BLaER1 treated with 17β-estradiol and CSF1 and Interleukin-3, amounts not matched to agents 10 nM and 100 nM (cell line): ENCODE results near the gene ZNF19.

Experiments used
- H3K27ac ChIP-seq, 11 experiments: shearing (Covaris generic); formaldehyde crosslinking; 2 replicates each; pipeline ENCODE4 v1.8.1; 2022
- H3K27me3 ChIP-seq, 11 experiments: shearing (Covaris generic); formaldehyde crosslinking; 2 replicates each; pipeline ENCODE4 v1.8.1; 2022
- H3K36me3 ChIP-seq, 11 experiments: shearing (Covaris generic); formaldehyde crosslinking; 2 replicates each; pipeline ENCODE4 v1.8.1; 2022
- H3K4me1 ChIP-seq, 10 experiments: shearing (Covaris generic); formaldehyde crosslinking; 2 replicates each; pipeline ENCODE4 v1.8.1; 2022
- H3K4me2 ChIP-seq, 11 experiments: shearing (Covaris generic); formaldehyde crosslinking; 2 replicates each; pipeline ENCODE4 v1.8.1; 2022
- H3K4me3 ChIP-seq, 10 experiments: shearing (Covaris generic); formaldehyde crosslinking; 2 replicates each; pipeline ENCODE4 v1.8.1; 2022
- H3K9ac ChIP-seq, 11 experiments: shearing (Covaris generic); formaldehyde crosslinking; 2 replicates each; pipeline ENCODE4 v1.8.1; 2022
- H3K9me3 ChIP-seq, 11 experiments: shearing (Covaris generic); formaldehyde crosslinking; replicated peaks in 1 of 11; 2 replicates each; pipeline ENCODE4 v1.8.1; 2022
- H4K20me1 ChIP-seq, 11 experiments: shearing (Covaris generic); formaldehyde crosslinking; 2 replicates each; pipeline ENCODE4 v1.8.1; 2022
- Cebpa-rat ChIP-seq, 11 experiments: shearing (Covaris generic); IDR thresholded peaks; 2 replicates each; pipeline ENCODE4 v1.8.1; 2022

ZNF19 gene

DNA sequence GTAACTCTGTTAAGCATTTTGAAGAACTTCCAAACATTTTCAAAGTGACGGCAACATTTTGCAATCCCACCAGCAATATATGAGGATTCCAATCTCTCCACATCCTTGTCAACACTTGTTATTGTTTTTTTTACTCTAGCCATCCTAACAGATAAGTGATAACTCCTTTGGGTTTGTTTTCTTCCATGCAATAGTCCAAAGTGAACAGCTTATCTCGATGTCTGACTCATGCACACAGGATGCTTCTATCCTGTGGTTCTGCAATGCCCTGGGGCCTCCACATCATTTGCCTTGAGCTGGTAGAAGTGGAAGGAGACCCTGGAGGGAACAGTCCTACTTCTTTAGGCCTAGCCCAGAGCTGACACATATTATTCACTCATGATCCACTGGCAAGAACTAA lies 60.2 kb downstream of the ZNF19 start:
- H3K9ac ChIP-seq, result no peak overlapping the region
- no peaks in the 10 kb centered on the region for H3K36me3 ChIP-seq
- no peak for TF ChIP-seq Cebpa-rat (IDR thresholded peaks at IDR 0.05)
- no peak overlapping the region for H3K27ac ChIP-seq
- H3K4me2 ChIP-seq, result no peak overlapping the region
- peaks cover 31 to 42% (median 38%) of the 10 kb centered on the region in 11 experiments for H3K27me3 ChIP-seq
- H3K9me3 ChIP-seq, result peaks cover 37 to 50% (median 43%) of the 10 kb centered on the region in 11 experiments
- no peaks in the 10 kb centered on the region for H3K4me1 ChIP-seq
- no peaks in the 10 kb centered on the region for H4K20me1 ChIP-seq
- H3K4me3 ChIP-seq, result no peak overlapping the region

DNA sequence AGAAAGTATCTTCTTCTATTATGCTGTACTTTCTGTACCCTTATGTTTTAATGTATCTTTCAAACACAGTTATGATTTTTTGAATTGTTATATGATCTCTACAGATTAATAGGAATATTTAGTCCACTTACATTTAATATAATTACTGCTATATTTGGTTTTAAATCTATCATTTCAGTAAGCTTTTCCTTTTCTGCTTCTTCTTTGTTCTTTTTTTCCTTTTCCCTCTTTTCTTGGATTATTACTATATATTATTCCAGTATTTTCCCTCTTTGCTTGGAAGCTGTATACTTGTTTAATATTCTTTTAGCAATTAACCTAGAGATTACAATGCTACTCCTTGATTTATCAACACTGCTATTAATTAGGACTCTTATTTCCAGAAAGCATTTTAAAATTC lies 60.7 kb downstream of the ZNF19 start:
- Histone ChIP-seq H3K9ac (no peak overlapping the region), H3K4me2 (no peak overlapping the region), H3K36me3 (no peaks in the 10 kb centered on the region), H4K20me1 (no peaks in the 10 kb centered on the region), H3K9me3 (peaks cover 37 to 50% (median 43%) of the 10 kb centered on the region in 11 experiments), H3K27ac (no peak overlapping the region), H3K4me1 (no peaks in the 10 kb centered on the region), H3K27me3 (peaks cover 31 to 47% (median 40%) of the 10 kb centered on the region in 11 experiments), H3K4me3 (no peak overlapping the region)
- TF ChIP-seq Cebpa-rat (IDR thresholded peaks at IDR 0.05), result no peak

- Histone ChIP-seq H3K4me1 (no peaks in the 10 kb centered on the region), H4K20me1 (no peaks in the 10 kb centered on the region), H3K27ac (no peak overlapping the region), H3K36me3 (no peaks in the 10 kb centered on the region), H3K4me3 (no peak overlapping the region), H3K9ac (no peak overlapping the region), H3K27me3 (peaks cover 31 to 49% (median 40%) of the 10 kb centered on the region in 11 experiments), H3K9me3 (peaks cover 37 to 50% (median 43%) of the 10 kb centered on the region in 11 experiments), H3K4me2 (no peak overlapping the region)
- no peak for TF ChIP-seq Cebpa-rat (IDR thresholded peaks at IDR 0.05)
Measured at GRCh38 chr16:71426880-71427615, 62.1 kb downstream of the ZNF19 start.

DNA sequence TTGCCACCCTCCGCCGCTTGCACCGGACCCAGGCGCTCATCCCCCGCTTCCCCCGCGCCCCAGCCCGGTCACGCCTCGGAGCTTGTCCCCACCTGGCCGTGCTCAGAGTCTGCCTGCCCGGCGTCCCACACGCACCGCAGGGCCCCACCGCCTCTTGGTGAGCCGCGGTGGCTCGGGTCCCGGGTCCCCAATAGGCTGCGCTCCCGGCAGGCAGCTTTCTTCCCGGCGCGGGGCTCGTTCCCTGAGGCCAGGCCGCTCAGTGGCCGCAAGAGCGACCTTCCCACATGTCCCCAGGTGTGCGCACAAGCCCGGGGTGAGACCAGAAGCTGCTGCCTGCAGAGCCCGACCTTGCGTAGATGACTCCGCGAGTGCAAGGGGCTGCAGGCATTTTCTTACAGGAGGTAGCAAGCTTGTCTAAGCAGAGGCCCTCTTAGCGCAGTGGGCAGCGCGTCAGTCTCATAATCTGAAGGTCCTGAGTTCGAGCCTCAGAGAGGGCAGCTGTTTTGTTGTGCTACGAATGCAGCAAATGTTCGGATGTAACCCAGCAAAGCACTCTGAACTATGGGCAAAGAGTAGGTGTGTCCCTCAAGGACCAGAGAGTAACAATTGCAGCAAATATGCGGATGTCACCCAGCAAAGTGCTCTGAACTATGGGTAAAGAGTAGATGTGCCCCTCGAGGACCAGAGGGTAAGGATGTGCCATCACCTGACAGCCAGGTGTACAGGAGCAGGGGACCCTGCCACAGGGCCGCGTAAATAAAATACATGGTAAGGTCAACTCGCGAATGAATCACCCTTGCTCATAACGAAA lies 62.9 kb downstream of the ZNF19 start:
- Histone ChIP-seq H3K27ac (no peak overlapping the region), H3K4me2 (no peak overlapping the region), H3K9ac (no peak overlapping the region), H3K27me3 (peaks cover 31 to 49% (median 40%) of the 10 kb centered on the region in 11 experiments), H3K4me3 (no peak overlapping the region), H3K9me3 (peaks cover 37 to 50% (median 43%) of the 10 kb centered on the region in 11 experiments), H3K36me3 (no peaks in the 10 kb centered on the region), H4K20me1 (no peaks in the 10 kb centered on the region), H3K4me1 (no peaks in the 10 kb centered on the region)
- TF ChIP-seq Cebpa-rat (IDR thresholded peaks at IDR 0.05), result no peak

DNA sequence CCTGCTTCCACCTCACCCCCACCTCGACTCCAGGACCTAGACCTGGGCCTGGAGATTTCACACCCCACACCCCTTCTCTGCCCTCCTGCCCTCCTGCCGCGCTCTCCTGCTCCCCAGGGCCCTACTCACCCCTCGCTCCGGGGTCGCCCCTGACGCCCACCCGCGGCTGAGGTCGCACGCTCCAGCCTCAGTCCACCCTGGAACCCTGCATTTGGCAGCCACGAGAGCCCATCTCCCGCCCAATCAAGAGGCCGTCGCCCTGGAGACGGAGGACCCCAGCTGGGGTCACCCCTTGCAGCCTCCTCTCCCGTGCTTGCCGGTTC lies 63.4 kb downstream of the ZNF19 start:
- TF ChIP-seq Cebpa-rat (IDR thresholded peaks at IDR 0.05), result no peak
- Histone ChIP-seq H3K4me2 (no peak overlapping the region), H3K4me3 (no peak overlapping the region)

DNA sequence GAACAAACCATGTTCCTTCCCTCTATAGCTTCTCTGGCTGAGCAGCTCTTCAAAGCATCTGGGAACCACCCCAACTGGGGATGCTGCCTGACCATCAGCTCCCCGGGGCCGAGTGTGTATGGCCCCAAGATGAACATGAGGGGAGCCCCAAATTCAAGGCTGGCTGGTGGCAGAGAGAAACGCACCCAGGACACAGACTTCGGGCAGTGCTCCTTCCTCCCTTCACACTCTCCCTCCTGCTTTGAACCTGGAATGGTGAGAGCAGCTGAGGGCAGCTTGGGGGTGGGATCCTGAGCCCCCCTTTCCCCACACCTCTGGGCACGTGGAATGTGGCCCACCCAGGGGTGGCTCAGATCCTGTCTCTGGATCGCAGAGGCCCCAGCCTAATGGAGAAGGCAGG lies 64.5 kb downstream of the ZNF19 start:
- Histone ChIP-seq H3K4me2 (no peak overlapping the region), H3K9me3 (peaks cover 37 to 43% (median 41%) of the 10 kb centered on the region in 11 experiments), H3K4me3 (no peak overlapping the region), H3K9ac (no peak overlapping the region), H3K36me3 (no peaks in the 10 kb centered on the region), H4K20me1 (no peaks in the 10 kb centered on the region), H3K27ac (no peak overlapping the region), H3K4me1 (no peaks in the 10 kb centered on the region), H3K27me3 (peaks cover 31 to 49% (median 40%) of the 10 kb centered on the region in 11 experiments)
- no peak for TF ChIP-seq Cebpa-rat (IDR thresholded peaks at IDR 0.05)

More for the DNA sequence above, 63.4 kb downstream of the ZNF19 start:
- no peaks in the 10 kb centered on the region for H3K4me1 ChIP-seq
- H3K27ac ChIP-seq, result no peak overlapping the region
- H3K36me3 ChIP-seq, result no peaks in the 10 kb centered on the region
- peaks cover 31 to 49% (median 40%) of the 10 kb centered on the region in 11 experiments for H3K27me3 ChIP-seq
- no peak overlapping the region for H3K9ac ChIP-seq
- no peaks in the 10 kb centered on the region for H4K20me1 ChIP-seq
- H3K9me3 ChIP-seq, result peaks cover 37 to 50% (median 43%) of the 10 kb centered on the region in 11 experiments

GRCh38 chr16:71423865-71424264 lies 65.3 kb downstream of the ZNF19 start:
- no peak for TF ChIP-seq Cebpa-rat (IDR thresholded peaks at IDR 0.05)
- H3K36me3 ChIP-seq, result no peaks in the 10 kb centered on the region
- no peak overlapping the region for H3K9ac ChIP-seq
- H3K27ac ChIP-seq, result no peak overlapping the region
- peaks cover 30 to 37% (median 34%) of the 10 kb centered on the region in 11 experiments for H3K9me3 ChIP-seq
- no peaks in the 10 kb centered on the region for H4K20me1 ChIP-seq
- H3K4me3 ChIP-seq, result no peak overlapping the region
- H3K4me1 ChIP-seq, result no peaks in the 10 kb centered on the region
- peaks cover 31 to 49% (median 40%) of the 10 kb centered on the region in 11 experiments for H3K27me3 ChIP-seq
- H3K4me2 ChIP-seq, result no peak overlapping the region
